GM12875 (cell line): ENCODE measurements around the gene CERS6.

Source experiments
- H3K4me3 ChIP-seq: one replicate; pipeline ENCODE4 v1.5.1; 2011; ENCODE audit warnings: low read depth, low read length, control low read depth
- TF ChIP-seq, protein P1 (sequence below): IDR thresholded peaks from 2 replicates; pipeline ENCODE4 v1.5.1; 2011; ENCODE audit warnings: low read depth, mild to moderate bottlenecking, control low read depth, inconsistent platforms, low read length, moderate library complexity, borderline replicate concordance; ENCODE audit not compliant: insufficient read depth

CERS6 gene

DNA sequence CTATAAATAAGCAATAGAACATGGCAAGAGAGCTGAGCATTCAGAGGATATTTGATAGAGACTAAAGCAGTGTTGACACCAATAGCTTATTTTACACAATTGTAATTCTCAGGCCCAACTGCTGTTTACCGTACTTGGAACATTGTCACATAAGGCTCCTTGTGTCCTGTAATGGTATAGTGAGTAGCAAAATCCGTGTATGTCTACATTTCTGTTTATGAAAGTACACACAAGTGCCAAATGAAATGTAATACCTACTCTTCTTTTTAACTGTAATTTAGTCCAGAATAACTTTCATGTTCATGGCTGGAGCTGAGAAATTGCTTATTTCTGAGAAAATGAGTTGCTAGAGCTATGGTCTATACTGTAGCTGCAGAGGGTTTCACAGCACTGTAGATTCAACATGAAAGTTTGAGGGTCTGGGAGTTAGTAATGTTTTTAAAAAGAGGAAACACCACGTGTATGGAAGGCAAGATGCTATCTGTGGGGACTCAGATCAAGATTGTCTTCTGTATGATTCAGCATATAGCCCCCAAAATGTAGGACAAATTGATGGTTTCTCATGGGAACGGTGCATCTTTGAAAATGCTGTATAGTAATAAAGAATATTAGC, 236.2 kb downstream of the CERS6 start:
- TF ChIP-seq, protein P1, sequence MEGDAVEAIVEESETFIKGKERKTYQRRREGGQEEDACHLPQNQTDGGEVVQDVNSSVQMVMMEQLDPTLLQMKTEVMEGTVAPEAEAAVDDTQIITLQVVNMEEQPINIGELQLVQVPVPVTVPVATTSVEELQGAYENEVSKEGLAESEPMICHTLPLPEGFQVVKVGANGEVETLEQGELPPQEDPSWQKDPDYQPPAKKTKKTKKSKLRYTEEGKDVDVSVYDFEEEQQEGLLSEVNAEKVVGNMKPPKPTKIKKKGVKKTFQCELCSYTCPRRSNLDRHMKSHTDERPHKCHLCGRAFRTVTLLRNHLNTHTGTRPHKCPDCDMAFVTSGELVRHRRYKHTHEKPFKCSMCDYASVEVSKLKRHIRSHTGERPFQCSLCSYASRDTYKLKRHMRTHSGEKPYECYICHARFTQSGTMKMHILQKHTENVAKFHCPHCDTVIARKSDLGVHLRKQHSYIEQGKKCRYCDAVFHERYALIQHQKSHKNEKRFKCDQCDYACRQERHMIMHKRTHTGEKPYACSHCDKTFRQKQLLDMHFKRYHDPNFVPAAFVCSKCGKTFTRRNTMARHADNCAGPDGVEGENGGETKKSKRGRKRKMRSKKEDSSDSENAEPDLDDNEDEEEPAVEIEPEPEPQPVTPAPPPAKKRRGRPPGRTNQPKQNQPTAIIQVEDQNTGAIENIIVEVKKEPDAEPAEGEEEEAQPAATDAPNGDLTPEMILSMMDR: no peak
- no peak overlapping the region for H3K4me3 ChIP-seq

DNA sequence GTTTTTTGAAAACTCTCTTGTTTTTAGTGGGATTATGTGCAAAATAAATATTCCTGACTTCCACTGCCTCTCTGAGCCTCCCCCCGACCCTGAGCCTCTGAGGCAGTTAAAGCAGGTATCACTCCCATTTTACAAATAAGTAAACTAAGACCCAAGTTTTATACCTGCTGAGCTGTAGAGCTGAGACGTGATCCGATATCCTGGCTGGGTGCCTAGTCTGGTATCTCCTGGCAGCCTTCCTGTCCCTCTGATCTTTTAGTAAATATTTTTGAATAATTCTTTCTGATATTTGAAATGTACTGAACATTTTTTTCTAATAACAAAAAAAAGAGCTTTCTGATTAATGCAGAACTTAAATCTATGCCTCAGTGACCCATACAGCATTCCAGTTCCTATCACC, 238.1 kb downstream of the CERS6 start:
- no peak overlapping the region for H3K4me3 ChIP-seq
- TF ChIP-seq, protein P1: no peak

- TF ChIP-seq, protein P1: no peak
- no peak overlapping the region for H3K4me3 ChIP-seq
These were observed 238.8 kb downstream of the CERS6 start for GRCh38 chr2:168694866-168695265.

DNA sequence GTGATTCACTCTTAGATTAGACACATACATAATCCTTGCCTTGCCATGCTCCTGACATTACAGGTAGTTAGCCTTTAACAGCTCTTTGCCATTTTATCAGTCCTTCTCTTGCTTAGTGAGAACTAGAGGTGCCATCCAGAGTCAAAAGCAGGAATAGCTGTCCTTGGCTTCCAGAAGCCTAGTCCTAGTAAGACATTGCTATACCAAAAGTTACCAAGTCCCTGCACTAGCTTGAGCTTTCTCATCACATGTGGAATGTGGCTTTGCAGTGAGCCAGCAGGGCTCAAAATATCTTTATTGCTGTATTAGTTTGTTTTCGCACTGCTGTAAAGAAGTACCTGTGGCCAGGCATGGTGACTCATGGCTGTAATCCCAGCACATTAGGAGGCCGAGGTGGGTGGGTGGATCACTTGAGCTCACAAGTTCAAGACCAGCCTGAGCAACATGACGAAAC, 241.6 kb downstream of the CERS6 start:
- TF ChIP-seq, protein P1: no peak
- no peak overlapping the region for H3K4me3 ChIP-seq

- no peak overlapping the region for H3K4me3 ChIP-seq
- TF ChIP-seq, protein P1: no peak
These were observed 242.9 kb downstream of the CERS6 start for GRCh38 chr2:168698969-168699368.

GRCh38 chr2:168699844-168700417, 243.9 kb downstream of the CERS6 start:
- no peak overlapping the region for H3K4me3 ChIP-seq
- TF ChIP-seq, protein P1: no peak

GRCh38 chr2:168700615-168701245, 244.7 kb downstream of the CERS6 start:
- TF ChIP-seq, protein P1: no peak
- no peak overlapping the region for H3K4me3 ChIP-seq
